Activated CD8-positive, alpha-beta memory T cell treated with anti-CD3 and anti-CD28 coated beads for 48 hours (primary cell): ENCODE results near the gene AHRR.
"Not testable (repeated sequence)": the region's sequence is repeated elsewhere in the genome, so short reads cannot be mapped to it uniquely, and the experiment has no call there.

Source experiments
- DNase-seq, 3 experiments: peaks; one replicate each; pipeline ENCODE4 v3.0.0-alpha.2; 2020; ENCODE audit warnings: low read depth in 2 of 3, low spot score in 2 of 3

AHRR gene

DNA sequence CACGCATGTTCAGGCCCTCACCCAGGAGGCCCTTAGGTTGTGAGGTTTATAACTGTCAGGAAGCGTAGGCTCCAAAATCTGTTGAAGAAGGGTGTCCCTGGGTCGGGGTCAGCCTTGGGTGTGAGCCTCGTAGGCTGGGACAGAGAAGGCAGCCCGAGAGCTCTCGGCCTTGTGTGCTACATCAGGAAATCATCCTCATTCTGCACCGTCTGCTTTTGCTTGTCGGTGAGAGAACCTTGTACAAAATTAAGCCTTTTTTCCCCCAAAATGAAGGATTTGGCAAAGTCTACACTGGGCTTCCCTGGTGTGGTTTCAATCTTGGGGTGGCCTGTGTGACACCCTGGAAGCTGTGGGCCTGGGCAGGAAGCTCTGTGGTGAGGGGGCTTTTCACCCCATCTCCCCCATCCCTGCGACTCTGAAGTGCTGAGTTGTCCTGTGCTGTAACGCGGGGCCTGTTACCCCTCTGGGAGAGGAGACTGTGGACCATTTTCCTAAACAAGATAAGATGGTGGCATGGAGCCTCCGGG lies 55.3 kb downstream of the AHRR start:
- DNase-seq = no peak

- DNase-seq = no peak
These were observed 55.9 kb downstream of the AHRR start for GRCh38 chr5:377326-377981.

GRCh38 chr5:378301-378891 lies 56.9 kb downstream of the AHRR start:
- DNase-seq = no peak

- no peak for DNase-seq
These were observed 57.6 kb downstream of the AHRR start for GRCh38 chr5:378976-379742.

DNA sequence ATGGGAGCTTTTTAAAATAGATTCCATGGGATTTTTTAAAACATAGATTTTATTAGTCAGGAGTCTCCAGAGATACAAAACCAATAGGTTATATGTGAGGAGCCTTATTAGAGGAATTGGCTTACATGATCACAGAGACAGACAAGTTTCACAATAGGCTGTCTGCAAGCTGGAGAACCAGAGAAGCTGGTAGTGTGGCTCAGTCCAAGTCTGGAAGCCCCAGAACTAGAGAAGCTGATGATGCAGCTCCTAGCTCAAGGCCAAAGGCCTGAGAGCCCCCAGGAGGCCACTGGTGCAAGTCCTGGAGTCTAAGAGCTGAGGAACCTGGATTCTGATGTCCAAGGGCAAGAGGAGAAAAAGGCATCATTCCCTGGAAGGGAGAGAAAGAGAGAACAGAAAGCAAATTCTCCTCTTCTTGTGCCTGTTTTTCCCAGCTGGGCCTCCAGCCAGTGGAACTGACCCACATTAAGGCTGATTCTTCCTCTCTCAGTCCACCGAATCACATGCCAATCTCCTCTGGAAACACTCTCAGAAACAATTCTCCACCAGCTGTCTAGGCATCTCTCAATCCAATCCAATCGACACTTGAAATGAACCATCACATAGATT lies 59.3 kb downstream of the AHRR start:
- no peak for DNase-seq

- no peak for DNase-seq
These were observed 61.6 kb downstream of the AHRR start for GRCh38 chr5:383066-383465.

DNA sequence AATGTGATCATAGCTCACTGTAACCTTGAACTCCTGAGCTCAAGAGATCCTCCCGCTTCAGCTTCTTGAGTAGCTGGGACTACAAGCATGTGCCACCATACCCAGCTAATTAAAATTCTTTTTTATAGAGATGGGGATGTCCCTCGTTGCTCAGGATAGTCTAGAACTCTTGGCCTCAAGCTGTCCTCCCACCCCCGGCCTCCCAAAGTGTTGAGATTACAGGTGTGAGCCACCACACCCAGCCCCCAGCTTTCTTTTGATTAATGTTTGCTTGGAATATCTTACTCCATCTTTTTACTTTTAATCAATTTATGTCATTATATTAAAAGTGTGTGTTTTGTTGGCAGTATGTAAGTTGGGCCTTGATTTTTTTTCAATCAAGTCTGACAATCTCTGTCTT lies 62.1 kb downstream of the AHRR start:
- no peak for DNase-seq

GRCh38 chr5:384576-384975 lies 63.1 kb downstream of the AHRR start:
- DNase-seq = not testable (repeated sequence)

DNA sequence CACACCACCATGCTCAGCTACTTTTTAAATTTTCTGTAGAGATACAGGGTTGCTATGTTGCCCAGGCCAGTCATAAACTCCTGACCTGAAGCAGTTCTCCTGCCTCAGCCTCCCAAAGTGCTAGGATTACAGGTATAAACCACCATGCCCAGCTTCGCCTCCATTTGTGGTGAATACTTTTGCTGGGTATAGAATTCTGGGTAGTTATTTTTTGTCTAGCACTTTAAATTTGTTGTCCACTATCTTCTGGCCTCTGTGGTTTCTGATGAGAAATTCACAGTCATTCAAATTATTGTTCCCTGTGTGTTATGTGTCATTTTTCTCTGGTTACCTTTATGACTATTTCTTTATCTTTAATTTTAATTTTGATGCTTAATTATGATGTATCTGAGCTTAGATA lies 63.8 kb downstream of the AHRR start:
- DNase-seq = no peak

DNA sequence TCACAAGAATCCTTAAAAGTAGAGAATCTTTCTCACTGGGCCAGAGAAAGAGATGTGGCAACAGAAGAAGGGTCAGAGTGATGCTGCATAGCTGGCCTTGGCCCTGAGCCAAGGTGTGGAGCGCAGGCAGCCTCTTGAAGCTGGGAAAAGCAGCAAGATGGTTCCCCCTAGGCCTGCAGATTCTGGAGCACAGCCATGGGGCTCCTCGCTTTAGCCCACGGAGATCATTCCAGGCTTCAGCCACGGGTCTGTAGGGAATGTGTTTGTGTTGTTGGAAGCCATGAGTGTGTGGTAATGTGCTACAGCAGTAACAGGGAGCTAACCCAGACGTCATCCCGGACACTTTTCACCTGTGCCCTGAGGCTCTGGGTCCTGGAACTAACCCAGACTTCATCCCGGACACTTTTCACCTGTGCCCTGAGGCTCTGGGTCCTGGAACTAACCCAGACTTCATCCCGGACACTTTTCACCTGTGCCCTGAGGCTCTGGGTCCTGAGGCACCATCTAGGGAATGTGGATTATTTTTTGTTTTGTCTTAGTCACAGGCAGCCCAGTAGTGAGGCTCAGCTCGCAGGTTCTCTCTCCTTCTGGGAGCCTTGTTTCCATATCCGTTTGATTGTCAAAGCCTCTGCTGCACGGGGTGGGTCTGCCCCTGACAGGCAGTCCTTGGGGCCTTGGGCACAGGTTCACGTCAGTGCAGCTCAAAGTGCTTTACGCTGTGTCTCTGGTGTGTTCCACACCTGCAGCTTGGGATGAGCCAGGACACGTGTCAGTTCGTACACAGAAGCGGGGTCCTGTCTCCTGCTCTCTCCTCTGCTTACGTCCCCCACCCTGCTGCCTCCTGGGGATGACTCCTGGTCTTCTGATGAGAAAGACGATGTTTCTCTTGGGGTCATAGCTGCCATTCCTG lies 65.2 kb downstream of the AHRR start:
- no peak for DNase-seq

GRCh38 chr5:387491-388265 lies 66.2 kb downstream of the AHRR start:
- no peak for DNase-seq

GRCh38 chr5:388266-389196 lies 67.0 kb downstream of the AHRR start:
- DNase-seq = no peak

DNA sequence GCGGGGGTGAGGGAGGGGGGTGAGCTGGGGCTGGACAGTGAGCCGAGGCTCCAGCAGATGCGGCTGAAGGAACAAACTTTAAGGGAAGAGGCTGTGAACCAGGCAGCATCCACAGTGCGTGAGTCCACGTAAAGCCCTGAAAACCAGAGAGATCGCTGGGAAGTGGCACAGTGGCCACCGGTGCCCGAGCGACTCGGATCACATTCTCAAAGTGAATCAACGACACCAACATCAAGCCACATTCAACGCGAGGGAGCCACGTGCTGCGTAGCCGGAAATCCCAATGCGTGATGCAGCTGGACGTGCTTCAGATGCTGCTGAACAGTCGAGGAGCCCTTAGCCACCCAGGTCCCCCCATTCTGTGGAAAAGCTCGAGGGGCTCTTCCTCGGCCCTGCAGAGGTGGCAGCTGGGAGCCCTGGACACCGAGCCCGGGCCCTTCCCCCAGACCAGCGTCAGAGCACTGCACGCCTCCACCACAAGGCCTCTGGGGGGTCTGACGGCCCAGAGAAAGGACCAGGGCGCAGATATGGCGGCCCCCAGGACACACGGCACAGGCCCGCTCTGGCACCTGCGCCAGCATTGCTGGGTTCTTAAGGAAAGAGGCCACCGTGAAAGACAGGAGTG lies 67.8 kb downstream of the AHRR start:
- no peak for DNase-seq

- DNase-seq = no peak
These were observed 68.5 kb downstream of the AHRR start for GRCh38 chr5:389891-390622.

DNA sequence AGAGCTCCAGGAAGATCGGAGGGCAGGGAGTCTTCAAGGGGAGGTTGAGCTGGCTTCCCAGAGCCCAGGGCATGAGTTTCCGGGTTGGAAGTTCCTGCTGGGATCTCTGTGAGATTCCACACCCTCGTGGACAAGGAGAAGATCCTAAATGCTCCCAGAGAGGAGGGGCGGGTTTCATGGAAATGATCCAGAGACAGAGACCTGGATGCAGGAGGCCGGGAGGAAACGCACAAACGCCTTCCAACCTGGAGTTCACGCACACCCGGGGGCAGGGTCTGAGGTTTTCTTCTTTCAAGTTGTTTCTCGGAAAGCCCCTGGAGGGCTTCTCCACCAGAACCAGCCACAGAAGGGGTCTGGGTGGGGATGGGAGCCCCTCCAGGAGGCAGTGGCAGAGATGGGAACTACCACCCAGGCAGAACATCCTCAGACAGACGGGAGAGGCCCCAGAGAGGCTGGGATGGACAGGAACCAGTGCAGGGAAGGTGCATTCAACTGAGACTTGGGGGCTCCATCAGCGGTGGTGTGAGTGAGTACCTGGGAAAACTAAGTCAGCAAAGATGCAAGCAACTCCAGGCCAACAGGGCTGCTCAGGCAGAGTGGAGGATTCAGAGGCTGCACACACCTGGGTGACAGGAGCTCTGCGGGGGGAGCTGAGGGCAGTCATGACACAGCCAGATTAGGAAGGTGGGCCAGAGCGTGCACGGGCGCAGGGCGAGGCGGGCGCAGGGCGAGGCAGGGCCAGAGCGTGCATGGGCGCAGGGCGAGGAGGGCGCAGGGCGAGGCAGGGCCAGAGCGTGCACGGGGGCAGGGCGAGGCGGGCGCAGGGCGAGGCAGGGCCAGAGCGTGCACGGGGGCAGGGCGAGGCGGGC lies 69.3 kb downstream of the AHRR start:
- DNase-seq = no peak

GRCh38 chr5:392431-392988 lies 71.0 kb downstream of the AHRR start:
- DNase-seq = peak in 2 of 3 experiments; percentile 70 to 74
